K562 (cell line): ENCODE data around the gene GNGT1. TPM values are rescaled to one million over a fixed set of nuclear protein-coding genes. Genes with fewer than 3 reads are reported as not detected.

Experiments
- ATAC-seq: fragments of 200-7000 bp; cut with Tn5 transposase; 3 replicates; pipeline ENCODE4 v1.9.1; 2020; ENCODE audit warnings: moderate library complexity
- BruUV-seq: library from RNA; stranded (reverse); fragments of 400-500 nt; replicated peaks from 2 replicates; lab custom pipeline; 2021; lab: Mats Ljungman, UMichigan
- CTCF ChIA-PET: fragments of 300-600 bp; formaldehyde crosslinking; extraction: SDS; loops from one replicate; lab custom pipeline; 2021; ENCODE audit warnings: low intra/inter-chr PET ratio; lab: Yijun Ruan, JAX
- POLR2A ChIA-PET: fragments of 300-600, 350-650 bp; sonication (Branson Sonifier 250); formaldehyde crosslinking; extraction: SDS; loops from one replicate; lab custom pipeline; 2021; ENCODE audit warnings: antibody characterized with exemption, inconsistent platforms; lab: Yijun Ruan, JAX
- DNase-seq, 4 experiments: peaks; one replicate each; pipeline versions ENCODE4 v3.0.0 to v3.0.0-alpha.2; 2011 to 2018; ENCODE audit warnings: low spot score in 3 of 4, mixed read lengths in 3 of 4; ENCODE audit errors: extremely low read depth in 1 of 4
- FAIRE-seq: peaks from 2 replicates; lab custom pipeline; 2011; peaks lifted over from hg19 to GRCh38; lab: Jason Lieb, UNC
- H2AFZ ChIP-seq: 2 replicates; pipeline ENCODE4 v1.6.0; 2011; ENCODE audit warnings: low read depth, low read length, control low read depth, inconsistent platforms
- H3K27ac ChIP-seq: fragments of 200-600 bp; 3 replicates; pipeline ENCODE4 v1.8.0; 2011; ENCODE audit warnings: low read depth, mild to moderate bottlenecking, control low read depth, inconsistent platforms, low read length, moderate library complexity, mixed read lengths; ENCODE audit errors: extremely low read depth
- H3K27me3 ChIP-seq, 2 experiments: fragments of 300-600 bp in 1 of 2; 2 replicates in 1 of 2; 3 replicates in 1 of 2; pipeline versions ENCODE4 v1.6.0 to v1.8.0; 2011; ENCODE audit warnings: inconsistent platforms in 2 of 2, low read length in 2 of 2, mild to moderate bottlenecking in 1 of 2, mixed read lengths in 1 of 2, moderate library complexity in 1 of 2; ENCODE audit not compliant: control insufficient read depth in 2 of 2, insufficient read depth in 2 of 2
- H3K36me3 ChIP-seq: fragments of 300-600 bp; 3 replicates; pipeline ENCODE4 v1.8.0; 2011; ENCODE audit warnings: mild to moderate bottlenecking, low read length, inconsistent platforms; ENCODE audit not compliant: control insufficient read depth, insufficient read depth
- H3K4me1 ChIP-seq, 2 experiments: fragments of 200-600 bp in 1 of 2; replicated peaks in 1 of 2; 2 replicates in 1 of 2; 3 replicates in 1 of 2; pipeline versions ENCODE4 v1.5.1 to v1.8.0; 2011; ENCODE audit warnings: inconsistent platforms in 2 of 2, low read length in 2 of 2, mild to moderate bottlenecking in 1 of 2, mixed read lengths in 1 of 2, moderate library complexity in 1 of 2; ENCODE audit not compliant: control insufficient read depth in 2 of 2, insufficient read depth in 2 of 2
- H3K4me2 ChIP-seq: 2 replicates; pipeline ENCODE4 v1.6.1; 2011; ENCODE audit warnings: low read length, control low read depth, inconsistent platforms, mixed read lengths; ENCODE audit not compliant: insufficient read depth
- H3K4me3 ChIP-seq: fragments of 200-600 bp; sonication (generic), shearing (Covaris generic); 2 replicates; pipeline ENCODE4 v1.5.1; 2016; ENCODE audit warnings: control low read depth, inconsistent platforms
- H3K79me2 ChIP-seq: fragments of 200-600 bp; 3 replicates; pipeline ENCODE4 v1.8.0; 2011; ENCODE audit warnings: low read length, inconsistent platforms; ENCODE audit not compliant: control insufficient read depth, insufficient read depth
- H3K9ac ChIP-seq, 2 experiments: 2 replicates each; pipeline versions ENCODE4 v1.6.0 to v1.6.1; 2011; ENCODE audit warnings: low read depth in 2 of 2, low read length in 2 of 2, control low read depth in 1 of 2, inconsistent platforms in 1 of 2, mild to moderate bottlenecking in 1 of 2, mixed read lengths in 1 of 2; ENCODE audit not compliant: insufficient read depth in 1 of 2
- H3K9me1 ChIP-seq: one replicate; pipeline ENCODE4 v1.6.0; 2011; ENCODE audit warnings: inconsistent platforms, mild to moderate bottlenecking, low read length, moderate library complexity; ENCODE audit not compliant: control insufficient read depth, insufficient read depth
- H3K9me3 ChIP-seq: replicated peaks from 2 replicates; pipeline ENCODE4 v1.5.1; 2011; ENCODE audit warnings: low read depth, low read length, inconsistent platforms; ENCODE audit not compliant: control insufficient read depth, insufficient read depth
- H4K20me1 ChIP-seq: replicated peaks from 2 replicates; pipeline ENCODE4 v1.6.1; 2011; ENCODE audit warnings: low read length, inconsistent platforms, mixed read lengths; ENCODE audit not compliant: control insufficient read depth, insufficient read depth
- BCL6 ChIP-seq: fragments of 250-450 bp; sonication (Bioruptor Pico); IDR thresholded peaks from 2 replicates; pipeline ENCODE4 v1.4.0; 2020
- FOXA3 ChIP-seq, 2 experiments: fragments of 450-650 bp in 1 of 2; sonication (generic) in 1 of 2; formaldehyde crosslinking; IDR thresholded peaks in 1 of 2; conservative IDR thresholded peaks in 1 of 2; 2 replicates each; pipeline versions ENCODE4 v1.4.0 to v1.8.0; 2020 to 2022; ENCODE audit warnings: mild to moderate bottlenecking in 2 of 2, missing genetic modification reagents in 1 of 2
- SETDB1 ChIP-seq: IDR thresholded peaks from one replicate; pipeline ENCODE4 v1.6.1; 2012; ENCODE audit warnings: low read length, control low read depth, inconsistent platforms
- TCF7 ChIP-seq: sonication (generic); IDR thresholded peaks from 2 replicates; pipeline ENCODE4 v1.6.1; 2016; ENCODE audit warnings: antibody characterized with exemption, borderline replicate concordance
- ZFP91 ChIP-seq: sonication (generic); formaldehyde crosslinking; IDR thresholded peaks from 2 replicates; pipeline ENCODE4 v1.8.0; 2022; ENCODE audit warnings: mild to moderate bottlenecking, missing genetic modification reagents
- ZNF511 ChIP-seq: sonication (generic); formaldehyde crosslinking; IDR thresholded peaks from 2 replicates; pipeline ENCODE4 v1.8.0; 2022; ENCODE audit warnings: mild to moderate bottlenecking, missing genetic modification reagents
- ZNF518B ChIP-seq: fragments of 250-450 bp; sonication (Bioruptor Pico); IDR thresholded peaks from 2 replicates; pipeline ENCODE4 v1.5.0; 2021; ENCODE audit warnings: mild to moderate bottlenecking, moderate library complexity
- ZNF695 ChIP-seq: fragments of 450-650 bp; formaldehyde crosslinking; IDR thresholded peaks from 2 replicates; pipeline ENCODE4 v1.4.0; 2020; ENCODE audit warnings: mild to moderate bottlenecking, moderate library complexity
- WGBS: fragments of 100-300 bp; shearing (Covaris generic); methylation state at CpG from one replicate; pipeline ENCODE4 v1.1.6; 2016; ENCODE audit warnings: low coverage, mixed read lengths; ENCODE audit not compliant: insufficient coverage; ENCODE audit errors: missing lambda C conversion rate; 5-methylcytosine and 5-hydroxymethylcytosine counted together
- in situ Hi-C: fragments of 300-500 bp; cut with MboI; formaldehyde crosslinking; loops from 4 replicates; pipeline ENCODE4 v1.15.0; 2018; ENCODE audit warnings: inconsistent platforms, mixed read lengths
- intact Hi-C: fragments of 100-400 bp; cut with micrococcal nuclease; formaldehyde crosslinking; loops from 2 replicates; pipeline ENCODE4 v1.14.2; 2022
- polyA plus RNA-seq, 8 experiments: library from polyadenylated mRNA; depleted of rRNA in 4 of 8; stranded (reverse) in 5 of 8; unstranded in 3 of 8; fragments of >200 nt; fragmentation: Nextera tagmentation in 2 of 8; fragmentation: Illumina TruSeq in 1 of 8; extraction: Ambion mirVana in 2 of 8; extraction: Trizol in 1 of 8; gene quantifications; 2 replicates each; pipeline versions ENCODE4 v1.2.1 to v1.2.3, GENCODE V29; 2011 to 2014; ENCODE audit warnings: inconsistent platforms in 1 of 8, missing spikeins in 1 of 8
- total RNA-seq, 7 experiments: library from RNA; depleted of rRNA in 6 of 7; stranded (reverse); fragments of >200 nt in 6 of 7; fragmentation: Illumina TruSeq in 2 of 7; extraction: Trizol in 2 of 7; gene quantifications; 2 replicates each; pipeline versions ENCODE4 v1.2.1 to v1.2.3, GENCODE V29; 2011 to 2021; ENCODE audit warnings: low replicate concordance in 1 of 7

Gene GNGT1
- total and polyA plus RNA-seq, 9 of the 15 experiments (the other 6 are each of a cell fraction or from before 2014, with no cell fraction given): 0.04 to 0.83 (median 0.51) TPM; not detected in 2

- TF ChIP-seq FOXA3 (CRISPR knock-in tag; conservative IDR thresholded peaks at IDR 0.05 in 1 of 2, IDR thresholded peaks at IDR 0.05 in 1 of 2) (no peak), ZNF511 (no peak), BCL6 (CRISPR knock-in tag) (no peak), TCF7 (no peak)
Measured at GRCh38 chr7:93933156-93933555, 26.8 kb downstream of the GNGT1 start (continued).

GRCh38 chr7:93935102-93935501 is 28.7 kb downstream of the GNGT1 start:
- no peaks in the 10 kb centered on the region for H3K79me2 ChIP-seq
- TF ChIP-seq ZNF695 (no peak), ZNF518B (CRISPR knock-in tag) (no peak), ZFP91 (no peak), SETDB1 (no peak)
- TF ChIP-seq, all 486 proteins: peak for 0
- Histone ChIP-seq H3K9me3 (no peaks in the 10 kb centered on the region), H3K36me3 (no peaks in the 10 kb centered on the region), H3K4me3 (no peak overlapping the region), H3K27ac (no peak overlapping the region), H3K4me2 (no peak overlapping the region), H3K27me3 (no peaks in the 10 kb centered on the region), H3K9ac (no peak overlapping the region), H3K9me1 (no peaks in the 10 kb centered on the region), H2AFZ (no peak overlapping the region), H4K20me1 (no peaks in the 10 kb centered on the region), H3K4me1 (no peaks in the 10 kb centered on the region)
- WGBS: 0% methylated on average over 2 of the region's 2 CpGs
- ATAC-seq: no peak
- no TSS peak for BruUV-seq
- no peak for FAIRE-seq
- in situ Hi-C loops: no loop called here
- intact Hi-C loops: no loop called here
- DNase-seq: no peak
- ChIA-PET POLR2A (interaction anchor here (0.7 kb wide), 1 partner anchor 9 kb away, joined by 3 read pairs; no protein-coding TSS in a partner anchor), CTCF (interaction anchor here (0.5 kb wide), 1 partner anchor 88 kb away, joined by 6 read pairs; no protein-coding TSS in a partner anchor)
